Endothelial cell of umbilical vein (primary cell): ENCODE measurements around the gene IP6K3. TPM values are rescaled to one million over a fixed set of nuclear protein-coding genes. Genes with fewer than 3 reads are reported as not detected.

ENCODE experiments used
- BruUV-seq: library from RNA; stranded (reverse); fragments of 400-500 nt; replicated peaks from 2 replicates; lab custom pipeline; 2021; lab: Mats Ljungman, UMichigan
- CTCF ChIA-PET: fragments of 300-600, 350-600 bp; sonication (Branson Sonifier 250); formaldehyde crosslinking; loops from one replicate; lab custom pipeline; 2021; ENCODE audit warnings: antibody characterized with exemption, inconsistent platforms; lab: Charles Lee
- POLR2A ChIA-PET: fragments of 300-600, 350-600 bp; sonication (Branson Sonifier 250); formaldehyde crosslinking; loops from one replicate; lab custom pipeline; 2021; ENCODE audit warnings: antibody characterized with exemption, inconsistent platforms; lab: Charles Lee
- DNase-seq: peaks from one replicate; pipeline ENCODE4 v3.0.0-alpha.2; 2011; ENCODE audit warnings: low read depth, low spot score
- FAIRE-seq: peaks from 2 replicates; lab custom pipeline; 2011; peaks lifted over from hg19 to GRCh38; lab: Jason Lieb, UNC
- H2AFZ ChIP-seq: 2 replicates; pipeline ENCODE4 v1.6.0; 2012; ENCODE audit warnings: low read depth, low read length, control low read depth, inconsistent platforms
- H3K27ac ChIP-seq: 2 replicates; pipeline ENCODE4 v1.5.1; 2011; ENCODE audit warnings: low read depth, mild to moderate bottlenecking, control low read depth, low read length, moderate library complexity; ENCODE audit not compliant: insufficient read depth
- H3K27me3 ChIP-seq, 2 experiments: 2 replicates each; pipeline versions ENCODE4 v1.6.0 to v1.6.1; 2011; ENCODE audit warnings: low read length in 2 of 2, mixed read lengths in 1 of 2; ENCODE audit not compliant: control insufficient read depth in 2 of 2, insufficient read depth in 2 of 2
- H3K36me3 ChIP-seq, 2 experiments: 2 replicates in 1 of 2; 3 replicates in 1 of 2; pipeline ENCODE4 v1.5.1; 2011; ENCODE audit warnings: low read length in 2 of 2, mild to moderate bottlenecking in 1 of 2, moderate library complexity in 1 of 2; ENCODE audit not compliant: control insufficient read depth in 2 of 2, insufficient read depth in 2 of 2; ENCODE audit errors: extremely low read depth in 1 of 2
- H3K4me1 ChIP-seq: 3 replicates; pipeline ENCODE4 v1.5.1; 2011; ENCODE audit warnings: mild to moderate bottlenecking, low read length; ENCODE audit not compliant: control insufficient read depth, insufficient read depth; ENCODE audit errors: extremely low read depth
- H3K4me2 ChIP-seq: 2 replicates; pipeline ENCODE4 v1.6.1; 2011; ENCODE audit warnings: low read length, control low read depth, mixed read lengths; ENCODE audit not compliant: insufficient read depth
- H3K4me3 ChIP-seq, 3 experiments: fragments of 200-600 bp in 1 of 3; sonication (generic), shearing (Covaris generic) in 1 of 3; replicated peaks in 1 of 3; 2 replicates each; pipeline ENCODE4 v1.5.1; 2011 to 2016; ENCODE audit warnings: control low read depth in 3 of 3, low read length in 3 of 3, mild to moderate bottlenecking in 2 of 3, inconsistent platforms in 1 of 3, low read depth in 1 of 3, moderate library complexity in 1 of 3; ENCODE audit not compliant: insufficient read depth in 1 of 3
- H3K79me2 ChIP-seq: 2 replicates; pipeline ENCODE4 v1.6.0; 2012; ENCODE audit warnings: low read length, inconsistent platforms; ENCODE audit not compliant: control insufficient read depth, insufficient read depth
- H3K9ac ChIP-seq: replicated peaks from 2 replicates; pipeline ENCODE3; 2011; ENCODE audit warnings: low read length, control low read depth; ENCODE audit not compliant: insufficient read depth; ENCODE audit errors: extremely low read depth
- H3K9me1 ChIP-seq: replicated peaks from 3 replicates; pipeline ENCODE4 v1.6.0; 2011; ENCODE audit warnings: mild to moderate bottlenecking, low read length; ENCODE audit not compliant: control insufficient read depth, insufficient read depth; ENCODE audit errors: extremely low read depth
- H3K9me3 ChIP-seq: replicated peaks from 2 replicates; pipeline ENCODE4 v1.5.1; 2012; ENCODE audit warnings: low read length, inconsistent platforms; ENCODE audit not compliant: control insufficient read depth, insufficient read depth
- H4K20me1 ChIP-seq: replicated peaks from 2 replicates; pipeline ENCODE3; 2011; ENCODE audit warnings: mild to moderate bottlenecking, low read length; ENCODE audit not compliant: control insufficient read depth, insufficient read depth; ENCODE audit errors: extremely low read depth
- CTCF ChIP-seq, 2 donors: IDR thresholded peaks; 1 replicate in 1 of 2; 2 replicates in 1 of 2; pipeline ENCODE4 v1.5.1; 2011; ENCODE audit warnings: low read length in 2 of 2, mild to moderate bottlenecking in 2 of 2, moderate library complexity in 2 of 2, control low read depth in 1 of 2, inconsistent platforms in 1 of 2, low read depth in 1 of 2; ENCODE audit not compliant: insufficient read depth in 1 of 2; ENCODE audit errors: extremely low read depth in 1 of 2
- EZH2 ChIP-seq: IDR thresholded peaks from 2 replicates; pipeline ENCODE4 v1.6.1; 2012; ENCODE audit warnings: borderline replicate concordance, low read depth, mild to moderate bottlenecking, moderate library complexity, low read length, inconsistent platforms; ENCODE audit not compliant: severe bottlenecking
- FOS ChIP-seq: IDR thresholded peaks from 2 replicates; pipeline ENCODE4 v1.6.1; 2011; ENCODE audit warnings: mild to moderate bottlenecking, low read length, moderate library complexity, borderline replicate concordance; ENCODE audit not compliant: insufficient read depth
- GATA2 ChIP-seq: IDR thresholded peaks from 2 replicates; pipeline ENCODE4 v1.7.0; 2011; ENCODE audit warnings: low read depth, mild to moderate bottlenecking, moderate library complexity, mixed read lengths, low read length; ENCODE audit not compliant: insufficient read length, insufficient read depth
- JUN ChIP-seq: IDR thresholded peaks from 2 replicates; pipeline ENCODE4 v1.6.1; 2011; ENCODE audit warnings: borderline replicate concordance, low read depth; ENCODE audit not compliant: insufficient read length, insufficient read depth
- MAX ChIP-seq: IDR thresholded peaks from 2 replicates; pipeline ENCODE4 v1.6.1; 2011; ENCODE audit not compliant: insufficient read depth, insufficient read length
- MYC ChIP-seq: IDR thresholded peaks from one replicate; pipeline ENCODE4 v1.6.1; 2011; ENCODE audit warnings: mild to moderate bottlenecking, low read depth, low read length
- POLR2A ChIP-seq: IDR thresholded peaks from 2 replicates; pipeline ENCODE4 v1.6.1; 2012; ENCODE audit warnings: low read depth, mild to moderate bottlenecking, control low read depth, low read length
- POLR2AphosphoS5 ChIP-seq: IDR thresholded peaks from 2 replicates; pipeline ENCODE4 v1.6.1; 2012; ENCODE audit warnings: low read depth, mild to moderate bottlenecking, control low read depth, low read length, moderate library complexity; ENCODE audit not compliant: insufficient read depth
- dilution Hi-C: fragments of 300-500 bp; cut with MboI; formaldehyde crosslinking; loops from one replicate; pipeline ENCODE4 v1.15.0; 2019; ENCODE audit warnings: low sequenced_read_pairs; ENCODE audit not compliant: extremely low pct_ligation_motif_present
- intact Hi-C: fragments of 100-400 bp; cut with micrococcal nuclease; formaldehyde crosslinking; loops from one replicate; pipeline ENCODE4 v1.10.0; 2022
- polyA plus RNA-seq, 4 experiments: library from polyadenylated mRNA; depleted of rRNA in 3 of 4; stranded (reverse) in 3 of 4; unstranded in 1 of 4; fragments of >200 nt; gene quantifications; 2 replicates each; pipeline versions ENCODE4 v1.2.1 to v1.2.3, GENCODE V29; 2011 to 2012; ENCODE audit warnings: missing spikeins in 1 of 4
- total RNA-seq: library from RNA; stranded (reverse); gene quantifications from 2 replicates; pipeline ENCODE4 v1.2.3, GENCODE V29; 2021

Gene IP6K3
- total and polyA plus RNA-seq, 2 donors (not counting 3 experiments of a cell fraction or from before 2014, with no cell fraction given), result not detected

GRCh38 chr6:33776764-33777163 is 30.1 kb upstream of the IP6K3 start:
- no TSS peak for BruUV-seq
- no peaks in the 10 kb centered on the region for H3K9me3 ChIP-seq
- H3K4me3 ChIP-seq, result no peak overlapping the region
- DNase-seq (no peak), FAIRE-seq (no peak)
- H3K36me3 ChIP-seq, result peaks cover 36 to 54% of the 10 kb centered on the region in 2 experiments
- dilution Hi-C loops, result no loop called here
- no peak overlapping the region for H3K9ac ChIP-seq
- H4K20me1 ChIP-seq, result no peaks in the 10 kb centered on the region
- H3K4me2 ChIP-seq, result no peak overlapping the region
- H3K4me1 ChIP-seq, result peaks cover 45% of the 10 kb centered on the region
- H3K79me2 ChIP-seq, result peaks cover 3% of the 10 kb centered on the region
- H3K27me3 ChIP-seq, result no peaks in the 10 kb centered on the region
- TF ChIP-seq MYC (no peak), EZH2 (no peak), MAX (no peak), JUN (no peak), POLR2AphosphoS5 (no peak), FOS (no peak), GATA2 (no peak), POLR2A (no peak), CTCF (IDR thresholded peaks at IDR 0.05; ENCODE audit: extremely low read depth in 1 of 2, insufficient read depth in 1 of 2, low read depth in 1 of 2, low read length in 2 of 2) (no peak)
- H3K9me1 ChIP-seq, result no peaks in the 10 kb centered on the region
- intact Hi-C loops, result no loop called here
- H2AFZ ChIP-seq, result no peak overlapping the region
- ChIA-PET CTCF (no interaction called here), POLR2A (no interaction called here)
- H3K27ac ChIP-seq, result no peak overlapping the region
